Fibroblast of lung (primary cell): ENCODE measurements around the gene HCN3. TPM values are rescaled to one million over a fixed set of nuclear protein-coding genes. Genes with fewer than 3 reads are reported as not detected.
A peak's percentile ranks its signal among the peaks of the same experiment; 100 is the strongest.
"Not testable (repeated sequence)": the region's sequence is repeated elsewhere in the genome, so short reads cannot be mapped to it uniquely, and the experiment has no call there.

ENCODE experiments used
- DNase-seq, 2 donors: peaks; one replicate each; pipeline versions ENCODE4 v3.0.0 to v3.0.0-alpha.2; 2010; ENCODE audit warnings: low read depth in 2 of 2
- H2AFZ ChIP-seq: 2 replicates; pipeline ENCODE4 v1.5.1; 2012; ENCODE audit warnings: low read length, control low read depth, inconsistent platforms
- H3K27ac ChIP-seq: 2 replicates; pipeline ENCODE4 v1.5.1; 2011; ENCODE audit warnings: low read length, control low read depth; ENCODE audit not compliant: insufficient read depth
- H3K27me3 ChIP-seq: 2 replicates; pipeline ENCODE4 v1.5.1; 2011; ENCODE audit warnings: mild to moderate bottlenecking, low read length; ENCODE audit not compliant: control insufficient read depth, insufficient read depth
- H3K36me3 ChIP-seq: 2 replicates; pipeline ENCODE4 v1.5.1; 2011; ENCODE audit warnings: low read length; ENCODE audit not compliant: control insufficient read depth, insufficient read depth
- H3K4me1 ChIP-seq: 2 replicates; pipeline ENCODE4 v1.5.1; 2011; ENCODE audit warnings: low read length; ENCODE audit not compliant: control insufficient read depth, insufficient read depth; ENCODE audit errors: extremely low read depth
- H3K4me2 ChIP-seq: 2 replicates; pipeline ENCODE4 v1.5.1; 2011; ENCODE audit warnings: low read length, control low read depth; ENCODE audit not compliant: insufficient read depth; ENCODE audit errors: extremely low read depth
- H3K4me3 ChIP-seq, 4 experiments: fragments of 200-600 bp in 1 of 4; sonication (generic) in 1 of 4; replicated peaks in 1 of 4; 2 replicates each; pipeline ENCODE4 v1.5.1; 2011 to 2016; ENCODE audit warnings: low read length in 4 of 4, low read depth in 3 of 4, mild to moderate bottlenecking in 3 of 4, control low read depth in 2 of 4, inconsistent platforms in 1 of 4, mixed read lengths in 1 of 4; ENCODE audit not compliant: insufficient read depth in 1 of 4; ENCODE audit errors: control extremely low read depth in 1 of 4
- H3K79me2 ChIP-seq: 2 replicates; pipeline ENCODE4 v1.5.1; 2012; ENCODE audit warnings: mild to moderate bottlenecking, low read length, inconsistent platforms; ENCODE audit not compliant: control insufficient read depth, insufficient read depth
- H3K9ac ChIP-seq: 2 replicates; pipeline ENCODE4 v1.5.1; 2011; ENCODE audit warnings: mild to moderate bottlenecking, low read length, control low read depth; ENCODE audit not compliant: insufficient read depth
- H3K9me3 ChIP-seq: 2 replicates; pipeline ENCODE4 v1.5.1; 2012; ENCODE audit warnings: low read depth, low read length; ENCODE audit not compliant: control insufficient read depth, insufficient read depth
- H4K20me1 ChIP-seq: 2 replicates; pipeline ENCODE4 v1.5.1; 2011; ENCODE audit warnings: low read length; ENCODE audit not compliant: control insufficient read depth, insufficient read depth; ENCODE audit errors: extremely low read depth
- CTCF ChIP-seq, 2 donors: IDR thresholded peaks in 1 of 2; conservative IDR thresholded peaks in 1 of 2; 1 replicate in 1 of 2; 2 replicates in 1 of 2; pipeline ENCODE4 v1.5.1; 2011 to 2012; ENCODE audit warnings: low read length in 2 of 2, control low read depth in 1 of 2, inconsistent platforms in 1 of 2, low read depth in 1 of 2, mild to moderate bottlenecking in 1 of 2
- EZH2 ChIP-seq: IDR thresholded peaks from 2 replicates; pipeline ENCODE4 v1.5.1; 2012; ENCODE audit warnings: low read length, control low read depth, mild to moderate bottlenecking; ENCODE audit errors: missing control alignments
- polyA plus RNA-seq, 2 donors: library from polyadenylated mRNA; depleted of rRNA in 1 of 2; stranded (reverse) in 1 of 2; unstranded in 1 of 2; fragments of >200 nt; gene quantifications; 2 replicates each; pipeline ENCODE4 v1.2.1, GENCODE V29; 2011 to 2012; ENCODE audit warnings: missing spikeins in 1 of 2
- total RNA-seq: library from RNA; depleted of rRNA; stranded (reverse); fragments of >200 nt; gene quantifications from 2 replicates; pipeline ENCODE4 v1.2.1, GENCODE V29; 2014

HCN3 gene
- total and polyA plus RNA-seq, 2 donors (not counting 1 experiment from before 2014, with no cell fraction given) = 0.86 to 0.99 TPM

DNA sequence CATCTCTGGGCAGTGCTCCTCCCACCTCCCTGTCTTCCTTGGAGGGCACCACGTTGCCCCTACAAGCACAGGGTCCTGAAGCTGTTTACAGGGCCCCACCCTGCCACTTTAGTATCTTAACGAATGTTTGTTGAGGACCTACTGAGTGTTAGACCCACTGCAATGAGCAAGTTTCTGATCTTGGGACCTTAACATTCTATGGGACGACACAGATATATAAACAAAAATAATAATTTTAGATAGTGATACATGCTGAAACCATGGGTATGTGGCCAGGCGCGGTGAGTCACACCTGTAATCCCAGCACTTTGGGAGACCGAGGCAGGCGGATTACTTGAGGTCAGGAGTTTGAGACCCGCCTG is 32.1 kb upstream of the HCN3 start:
- Histone ChIP-seq H4K20me1 (no peaks in the 10 kb centered on the region), H3K4me1 (peaks cover 16% of the 10 kb centered on the region), H3K36me3 (peaks cover 10% of the 10 kb centered on the region), H3K9me3 (no peaks in the 10 kb centered on the region), H3K27me3 (no peaks in the 10 kb centered on the region), H3K9ac (peak overlapping the region; percentile 57), H2AFZ (peak overlapping the region; percentile 96), H3K4me3 (peak overlapping the region; percentile 65 to 72 (median 68)), H3K4me2 (peak overlapping the region; percentile 93), H3K79me2 (peaks cover 6% of the 10 kb centered on the region), H3K27ac (peak overlapping the region; percentile 85)
- DNase-seq = no peak
- no peak for TF ChIP-seq CTCF (conservative IDR thresholded peaks at IDR 0.05 in 1 of 2, IDR thresholded peaks at IDR 0.05 in 1 of 2; ENCODE audit: low read depth in 1 of 2, low read length in 2 of 2)

DNA sequence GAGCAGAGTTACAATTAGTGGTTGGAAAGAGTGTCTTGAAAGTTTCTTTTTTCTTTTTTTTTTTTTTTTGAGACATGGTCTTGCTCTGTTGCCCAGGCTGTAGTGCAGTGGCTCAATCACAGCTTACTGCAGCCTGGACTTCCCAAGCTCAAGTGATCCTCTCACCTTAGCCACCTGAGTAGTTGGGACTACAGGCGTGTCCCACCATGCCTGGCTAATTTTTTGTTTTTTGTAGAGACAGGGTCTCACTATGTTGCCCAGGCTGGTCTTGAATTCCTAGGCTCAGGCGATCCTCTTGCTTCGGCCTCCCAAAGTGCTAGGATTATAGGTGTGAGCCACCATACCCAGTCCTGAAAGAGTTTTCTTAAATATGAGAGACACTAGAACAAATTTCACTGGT is 30.5 kb upstream of the HCN3 start:
- H3K27me3 ChIP-seq, H3K9me3 ChIP-seq, H4K20me1 ChIP-seq, H3K79me2 ChIP-seq, H3K9ac ChIP-seq, H3K27ac ChIP-seq, H3K4me3 ChIP-seq, H2AFZ ChIP-seq, H3K4me2 ChIP-seq, DNase-seq: not testable (repeated sequence)
- Histone ChIP-seq H3K4me1 (peaks cover 12% of the 10 kb centered on the region), H3K36me3 (peaks cover 13% of the 10 kb centered on the region)

- H3K27me3 ChIP-seq = no peaks in the 10 kb centered on the region
- H3K79me2 ChIP-seq = peaks cover 1% of the 10 kb centered on the region
- peaks cover 13% of the 10 kb centered on the region for H3K36me3 ChIP-seq
- no peak for DNase-seq
- H3K27ac ChIP-seq = no peak overlapping the region
- H3K4me3 ChIP-seq = no peak overlapping the region
- H3K4me1 ChIP-seq = peaks cover 9% of the 10 kb centered on the region
- no peaks in the 10 kb centered on the region for H4K20me1 ChIP-seq
- no peak overlapping the region for H3K9ac ChIP-seq
- no peak overlapping the region for H3K4me2 ChIP-seq
- no peaks in the 10 kb centered on the region for H3K9me3 ChIP-seq
- H2AFZ ChIP-seq = no peak overlapping the region
- TF ChIP-seq EZH2 (no peak), CTCF (conservative IDR thresholded peaks at IDR 0.05 in 1 of 2, IDR thresholded peaks at IDR 0.05 in 1 of 2; ENCODE audit: low read depth in 1 of 2, low read length in 2 of 2) (no peak)
Measured at GRCh38 chr1:155247667-155248553, 29.4 kb upstream of the HCN3 start.
